Activated B cell treated with CpG ODN at 0.5 μM for 24 hours (primary cell): Measurements from ENCODE around the gene RGS17. TPM values are rescaled to one million over a fixed set of nuclear protein-coding genes. Genes with fewer than 3 reads are reported as not detected.

Experiments
- ATAC-seq: fragments of 200-7000 bp; cut with Tn5 transposase; one replicate; pipeline ENCODE4 v1.10.0; 2021; ENCODE audit warnings: low read depth, mild to moderate bottlenecking, moderate library complexity
- CTCF ChIA-PET: fragments of 350-600 bp; sonication (Branson Sonifier 250); formaldehyde crosslinking; loops from one replicate; lab custom pipeline; 2021; ENCODE audit warnings: antibody characterized with exemption; lab: Charles Lee
- POLR2A ChIA-PET: fragments of 350-600 bp; sonication (Branson Sonifier 250); formaldehyde crosslinking; loops from one replicate; lab custom pipeline; 2021; ENCODE audit warnings: antibody characterized with exemption; lab: Charles Lee
- DNase-seq: peaks from one replicate; pipeline ENCODE4 v3.0.0; 2022
- H3K27ac Mint-ChIP-seq: one replicate; pipeline ENCODE4 v1.8.0; 2020; ENCODE audit warnings: mixed read lengths
- H3K27me3 Mint-ChIP-seq: one replicate; pipeline ENCODE4 v1.8.0; 2021; ENCODE audit warnings: mixed read lengths
- H3K36me3 Mint-ChIP-seq: one replicate; pipeline ENCODE4 v1.8.0; 2021; ENCODE audit warnings: low read depth, mixed read lengths
- H3K4me1 Mint-ChIP-seq: one replicate; pipeline ENCODE4 v1.8.0; 2021; ENCODE audit warnings: mixed read lengths
- H3K4me3 Mint-ChIP-seq: one replicate; pipeline ENCODE4 v1.8.0; 2020; ENCODE audit warnings: mild to moderate bottlenecking, mixed read lengths
- H3K9me3 Mint-ChIP-seq: one replicate; pipeline ENCODE4 v1.8.0; 2020; ENCODE audit warnings: mixed read lengths
- intact Hi-C: fragments of 100-400 bp; cut with micrococcal nuclease; formaldehyde crosslinking; loops from one replicate; pipeline ENCODE4 v1.15.1; 2024
- total RNA-seq: library from RNA; stranded (reverse); gene quantifications from 2 replicates; pipeline ENCODE4 v1.2.3, GENCODE V29; 2022
- TF ChIP-seq, protein P1 (sequence below): fragments of 200-600 bp; IDR thresholded peaks from one replicate; pipeline ENCODE4 v1.8.0; 2022; ENCODE audit warnings: antibody characterized with exemption, mild to moderate bottlenecking

RGS17 gene
- total RNA-seq, 1 donor from 2014 or later = not detected

DNA sequence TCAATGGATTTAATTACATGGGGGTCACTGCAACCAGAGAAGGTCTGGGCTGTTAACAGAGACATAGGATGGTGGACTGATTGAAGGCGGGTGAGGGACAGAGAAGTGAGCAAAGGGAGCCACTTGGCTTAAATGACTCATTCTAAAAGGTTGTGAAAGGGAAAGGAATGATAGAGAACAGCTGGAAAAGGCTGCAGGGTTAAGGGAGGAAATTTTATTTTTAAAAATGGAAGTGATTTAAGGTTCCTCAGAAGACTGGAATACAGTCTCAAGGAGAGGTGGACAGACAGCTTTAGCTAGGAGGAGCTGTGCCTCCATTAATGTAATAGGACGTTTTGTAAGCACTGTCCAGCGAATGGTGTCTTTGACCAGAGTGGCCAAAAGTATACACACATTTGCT is 46.7 kb downstream of the RGS17 start:
- Mint-ChIP-seq H3K27ac (no peak overlapping the region), H3K9me3 (no peaks in the 10 kb centered on the region), H3K27me3 (peaks cover 6% of the 10 kb centered on the region), H3K4me1 (no peaks in the 10 kb centered on the region), H3K36me3 (no peaks in the 10 kb centered on the region), H3K4me3 (no peak overlapping the region)
- no peak for ATAC-seq
- POLR2A ChIA-PET = no interaction called here
- CTCF ChIA-PET = no interaction called here
- TF ChIP-seq, protein P1, sequence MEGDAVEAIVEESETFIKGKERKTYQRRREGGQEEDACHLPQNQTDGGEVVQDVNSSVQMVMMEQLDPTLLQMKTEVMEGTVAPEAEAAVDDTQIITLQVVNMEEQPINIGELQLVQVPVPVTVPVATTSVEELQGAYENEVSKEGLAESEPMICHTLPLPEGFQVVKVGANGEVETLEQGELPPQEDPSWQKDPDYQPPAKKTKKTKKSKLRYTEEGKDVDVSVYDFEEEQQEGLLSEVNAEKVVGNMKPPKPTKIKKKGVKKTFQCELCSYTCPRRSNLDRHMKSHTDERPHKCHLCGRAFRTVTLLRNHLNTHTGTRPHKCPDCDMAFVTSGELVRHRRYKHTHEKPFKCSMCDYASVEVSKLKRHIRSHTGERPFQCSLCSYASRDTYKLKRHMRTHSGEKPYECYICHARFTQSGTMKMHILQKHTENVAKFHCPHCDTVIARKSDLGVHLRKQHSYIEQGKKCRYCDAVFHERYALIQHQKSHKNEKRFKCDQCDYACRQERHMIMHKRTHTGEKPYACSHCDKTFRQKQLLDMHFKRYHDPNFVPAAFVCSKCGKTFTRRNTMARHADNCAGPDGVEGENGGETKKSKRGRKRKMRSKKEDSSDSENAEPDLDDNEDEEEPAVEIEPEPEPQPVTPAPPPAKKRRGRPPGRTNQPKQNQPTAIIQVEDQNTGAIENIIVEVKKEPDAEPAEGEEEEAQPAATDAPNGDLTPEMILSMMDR = no peak
- DNase-seq = no peak
- intact Hi-C loops = no loop called here

DNA sequence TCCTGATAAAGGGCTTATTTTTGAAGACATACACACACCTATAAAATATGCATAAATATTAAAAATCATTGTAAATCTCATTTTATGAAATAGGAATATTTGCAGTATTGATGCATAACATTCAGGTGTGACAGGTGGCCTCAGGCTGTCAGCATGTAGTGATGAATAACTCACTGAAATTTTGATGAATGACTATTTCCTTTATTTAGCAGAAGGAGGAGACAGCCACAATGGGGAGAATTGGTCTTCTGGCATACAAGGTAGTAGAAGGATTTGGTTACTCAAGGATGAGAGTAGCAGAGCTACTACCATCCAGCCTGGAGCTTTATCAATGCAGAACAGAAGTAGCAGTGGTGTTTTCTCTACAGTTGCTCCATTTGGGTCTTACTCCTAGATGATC is 47.2 kb downstream of the RGS17 start:
- intact Hi-C loops = no loop called here
- Mint-ChIP-seq H3K27me3 (peaks cover 6% of the 10 kb centered on the region), H3K4me1 (no peaks in the 10 kb centered on the region), H3K9me3 (no peaks in the 10 kb centered on the region), H3K4me3 (no peak overlapping the region), H3K36me3 (no peaks in the 10 kb centered on the region), H3K27ac (no peak overlapping the region)
- no peak for ATAC-seq
- ChIA-PET CTCF (no interaction called here), POLR2A (no interaction called here)
- DNase-seq = no peak
- TF ChIP-seq, protein P1 = no peak

DNA sequence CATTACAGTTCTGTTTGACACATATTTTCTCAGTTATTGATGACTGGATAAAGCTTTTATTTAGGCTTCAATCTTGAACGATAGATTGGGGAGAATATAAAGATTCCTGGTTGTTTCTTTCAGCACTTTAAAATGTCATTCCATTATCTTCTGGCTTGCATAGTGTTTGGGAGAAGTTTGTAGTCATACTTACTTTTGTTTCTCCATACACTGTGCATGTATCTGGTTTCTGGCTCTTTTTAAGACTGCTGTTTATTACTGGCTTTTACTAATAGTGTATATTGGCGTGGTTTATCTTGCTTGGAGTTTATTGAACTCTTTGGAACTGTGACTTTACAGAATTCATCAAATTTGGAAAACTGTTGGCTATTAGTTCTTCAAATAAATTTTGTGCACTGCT is 49.2 kb downstream of the RGS17 start:
- no peak for ATAC-seq
- ChIA-PET POLR2A (no interaction called here), CTCF (no interaction called here)
- H3K4me1 Mint-ChIP-seq = no peaks in the 10 kb centered on the region
- no peak for DNase-seq
- TF ChIP-seq, protein P1 = no peak
- no peaks in the 10 kb centered on the region for H3K9me3 Mint-ChIP-seq
- no peak overlapping the region for H3K4me3 Mint-ChIP-seq
- intact Hi-C loops = no loop called here
- H3K27me3 Mint-ChIP-seq = peaks cover 6% of the 10 kb centered on the region
- H3K36me3 Mint-ChIP-seq = no peaks in the 10 kb centered on the region
- H3K27ac Mint-ChIP-seq = no peak overlapping the region

DNA sequence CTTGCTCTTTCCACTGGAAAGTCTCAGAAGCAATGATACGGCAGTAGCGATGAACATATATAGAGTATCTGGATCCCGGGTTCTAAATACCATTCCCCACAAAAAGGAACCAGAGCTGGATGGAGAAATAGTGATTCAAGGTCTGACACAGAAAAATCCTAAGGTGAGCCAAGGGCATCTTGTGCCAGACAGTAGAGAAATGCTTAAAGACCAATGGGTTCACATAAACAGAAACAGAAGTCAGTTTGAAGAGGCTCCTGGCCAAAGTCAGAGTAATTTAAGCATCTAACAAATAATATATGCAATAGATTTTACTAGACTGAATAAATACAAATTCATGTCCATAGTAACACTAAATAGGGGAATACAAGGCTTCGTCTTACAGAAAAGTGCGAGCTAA is 54.7 kb downstream of the RGS17 start:
- POLR2A ChIA-PET = no interaction called here
- CTCF ChIA-PET = no interaction called here
- no peak overlapping the region for H3K4me3 Mint-ChIP-seq
- peaks cover 7% of the 10 kb centered on the region for H3K27me3 Mint-ChIP-seq
- H3K9me3 Mint-ChIP-seq = no peaks in the 10 kb centered on the region
- DNase-seq (no peak), ATAC-seq (no peak)
- no peaks in the 10 kb centered on the region for H3K36me3 Mint-ChIP-seq
- no peak overlapping the region for H3K27ac Mint-ChIP-seq
- no peaks in the 10 kb centered on the region for H3K4me1 Mint-ChIP-seq
- intact Hi-C loops = no loop called here
- TF ChIP-seq, protein P1 = no peak

DNA sequence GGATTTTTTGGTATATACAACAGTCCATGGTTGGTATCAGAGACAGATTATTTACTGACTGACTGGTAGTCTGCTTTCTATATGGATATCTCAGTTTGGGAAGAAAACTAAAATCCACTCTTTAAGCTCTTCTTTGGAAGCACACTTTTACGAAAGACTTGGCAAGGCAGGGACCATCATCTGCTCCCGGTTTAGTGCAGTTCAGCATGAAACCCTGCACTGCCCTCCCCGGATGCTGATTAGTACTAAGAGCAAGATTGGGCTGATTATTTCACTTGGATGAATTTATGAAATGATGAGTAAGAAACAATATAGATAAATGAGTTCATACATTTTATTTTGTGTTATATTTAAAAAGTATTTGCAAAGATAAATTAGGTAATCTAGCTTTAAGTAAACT is 56.3 kb downstream of the RGS17 start:
- intact Hi-C loops = no loop called here
- CTCF ChIA-PET = no interaction called here
- ATAC-seq = no peak

More for the DNA sequence above, 56.3 kb downstream of the RGS17 start:
- Mint-ChIP-seq H3K9me3 (no peaks in the 10 kb centered on the region), H3K36me3 (no peaks in the 10 kb centered on the region), H3K27ac (no peak overlapping the region), H3K4me1 (no peaks in the 10 kb centered on the region), H3K4me3 (no peak overlapping the region), H3K27me3 (peaks cover 7% of the 10 kb centered on the region)
- POLR2A ChIA-PET = no interaction called here
- no peak for DNase-seq
- TF ChIP-seq, protein P1 = no peak
